HT-29 (cell line): Measurements from ENCODE around the gene ZC3HAV1. TPM values are rescaled to one million over a fixed set of nuclear protein-coding genes. Genes with fewer than 3 reads are reported as not detected.
"Not testable (repeated sequence)": the region's sequence is repeated elsewhere in the genome, so short reads cannot be mapped to it uniquely, and the experiment has no call there.

Experiments used
- DNase-seq: peaks from one replicate; pipeline ENCODE4 v3.0.0-alpha.2; 2015; ENCODE audit warnings: low spot score
- total RNA-seq: library from RNA; depleted of rRNA; stranded (reverse); fragments of >200 nt; shearing (Covaris generic); gene quantifications from 2 replicates; pipeline ENCODE4 v1.2.3, GENCODE V29; 2014

ZC3HAV1 gene
- total RNA-seq, 1 experiment from 2014 or later: 38.2 TPM

DNA sequence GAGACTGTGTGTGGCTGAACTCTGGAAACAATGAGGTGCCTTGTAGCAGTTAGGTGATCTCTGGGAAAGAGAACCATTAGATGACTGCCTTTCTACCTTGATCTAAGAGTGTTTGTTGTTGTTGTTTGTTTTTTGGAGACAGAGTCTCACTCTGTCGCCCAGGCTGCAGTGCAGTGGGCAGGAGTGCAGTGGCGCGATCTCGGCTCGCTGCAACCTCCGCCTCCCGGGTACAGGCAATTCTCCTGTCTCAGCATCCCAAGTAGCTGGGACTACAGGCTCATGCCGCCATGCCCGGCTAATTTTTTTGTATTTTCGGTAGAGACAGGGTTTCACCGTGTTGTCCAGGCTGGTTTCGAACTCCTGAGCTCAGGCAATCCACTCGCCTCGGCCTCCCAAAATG, 54.9 kb downstream of the ZC3HAV1 start:
- DNase-seq: not testable (repeated sequence)

DNA sequence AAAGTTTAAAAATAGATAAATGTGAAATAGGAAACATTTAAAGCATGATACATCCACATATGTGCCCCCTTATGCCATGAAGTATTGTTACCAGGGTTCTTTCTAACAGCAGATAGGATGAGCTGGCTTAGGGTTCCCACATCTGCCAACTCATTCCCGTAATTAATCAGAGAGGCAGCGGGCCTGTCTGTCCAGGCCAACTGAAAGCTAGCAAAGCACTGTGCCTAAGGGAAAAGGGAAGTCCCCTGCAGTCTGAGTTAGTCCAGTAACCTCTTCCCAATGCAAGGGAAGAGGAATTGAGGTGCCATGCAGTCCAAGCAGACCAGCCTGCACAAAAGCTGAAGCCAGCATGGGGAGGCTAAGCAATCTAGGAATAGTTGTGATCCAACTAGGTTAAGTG, 55.4 kb downstream of the ZC3HAV1 start:
- no peak for DNase-seq

DNA sequence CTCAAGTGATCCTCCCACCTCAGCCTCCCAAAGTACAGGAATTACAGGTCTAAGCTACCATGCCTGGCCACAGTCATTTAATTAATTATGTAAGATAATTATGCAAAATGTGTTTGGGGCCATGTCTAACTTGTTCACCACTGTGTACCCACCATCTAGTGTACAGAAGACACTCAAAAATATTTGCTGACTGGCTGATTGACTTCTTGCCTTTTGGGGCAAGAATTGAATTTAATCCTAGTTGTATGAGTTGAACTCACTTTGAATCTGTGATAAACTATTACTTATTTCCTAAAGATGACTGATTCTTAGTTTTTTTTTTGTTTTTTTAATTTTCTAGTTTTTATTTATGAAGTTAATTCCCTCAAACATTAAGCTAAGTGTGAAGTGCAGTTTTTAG, 57.9 kb downstream of the ZC3HAV1 start:
- DNase-seq: no peak

DNA sequence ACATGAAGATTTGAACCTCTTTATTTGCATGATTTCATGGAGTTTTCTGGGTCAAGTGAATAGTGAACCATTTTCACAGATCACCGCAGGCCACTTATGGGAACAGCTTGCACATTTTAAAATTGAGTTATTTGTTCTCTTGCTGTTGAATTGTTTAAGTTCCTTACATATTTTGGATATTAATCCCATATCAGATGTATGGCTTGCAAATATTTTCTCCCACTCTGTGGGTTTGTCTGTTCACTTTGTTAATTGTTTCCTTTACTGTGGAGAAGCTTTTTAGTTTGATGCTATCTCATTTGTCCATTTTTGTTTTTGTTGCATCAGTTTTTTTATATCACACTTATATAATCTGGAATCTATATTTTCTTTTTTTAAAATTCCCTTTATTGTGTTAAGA, 59.6 kb downstream of the ZC3HAV1 start:
- DNase-seq: no peak

DNA sequence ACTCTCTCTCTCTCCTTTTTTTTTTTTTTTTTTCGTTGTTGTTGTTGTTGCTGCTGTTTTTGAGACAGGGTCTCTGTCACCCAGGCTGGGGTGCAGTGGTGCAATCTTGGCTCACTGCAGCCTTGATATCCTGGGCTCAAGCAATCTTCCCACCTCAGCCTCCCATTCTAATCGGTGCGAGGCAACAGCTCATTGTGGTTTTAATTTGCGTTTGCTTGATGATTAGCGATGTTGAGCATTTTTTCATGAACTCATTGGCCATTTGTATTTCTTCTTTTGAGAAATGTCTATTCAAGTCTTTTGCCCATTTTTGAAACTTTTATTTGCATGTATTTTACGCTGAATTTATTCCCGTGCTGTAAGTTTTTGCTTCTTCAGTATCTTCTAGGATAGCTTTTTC, 60.4 kb downstream of the ZC3HAV1 start:
- DNase-seq: no peak

DNA sequence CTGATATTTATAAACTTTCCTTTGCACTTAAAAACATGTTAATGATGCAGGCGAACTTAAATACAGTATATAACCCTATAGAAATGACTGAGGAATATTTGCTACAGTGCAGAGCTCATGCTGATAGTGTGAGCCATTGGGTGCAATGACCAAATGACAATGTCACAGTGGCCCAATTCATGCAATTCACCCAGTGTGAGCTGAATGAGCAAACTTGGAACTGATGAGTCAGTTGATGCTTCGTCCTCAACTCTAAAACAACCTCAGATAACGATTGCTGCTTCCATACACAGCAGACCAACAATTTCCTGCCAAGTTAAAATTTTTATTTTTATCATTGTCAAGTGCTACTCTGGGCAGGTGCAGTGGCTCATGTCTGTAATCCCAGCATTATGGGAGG, 61.5 kb downstream of the ZC3HAV1 start:
- no peak for DNase-seq

DNA sequence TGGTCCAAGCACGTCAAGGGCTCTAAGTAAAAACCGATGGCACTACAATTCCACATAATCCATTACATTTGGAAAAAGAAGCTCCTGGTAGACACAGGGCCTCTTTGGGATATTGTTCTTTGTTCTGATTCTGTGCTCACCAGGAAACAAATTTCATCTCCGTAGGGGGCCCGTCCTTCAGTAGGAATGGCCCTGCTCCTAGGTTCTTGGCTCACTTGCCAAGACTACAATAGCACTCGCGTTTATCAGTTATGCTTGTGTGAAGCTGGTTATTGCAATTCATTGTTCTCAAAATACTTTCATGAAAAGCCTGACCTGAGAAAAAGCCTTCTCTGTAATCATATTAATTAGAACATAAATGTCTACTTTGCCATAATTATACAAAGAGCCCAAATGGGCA, 63.4 kb downstream of the ZC3HAV1 start:
- DNase-seq: no peak

DNA sequence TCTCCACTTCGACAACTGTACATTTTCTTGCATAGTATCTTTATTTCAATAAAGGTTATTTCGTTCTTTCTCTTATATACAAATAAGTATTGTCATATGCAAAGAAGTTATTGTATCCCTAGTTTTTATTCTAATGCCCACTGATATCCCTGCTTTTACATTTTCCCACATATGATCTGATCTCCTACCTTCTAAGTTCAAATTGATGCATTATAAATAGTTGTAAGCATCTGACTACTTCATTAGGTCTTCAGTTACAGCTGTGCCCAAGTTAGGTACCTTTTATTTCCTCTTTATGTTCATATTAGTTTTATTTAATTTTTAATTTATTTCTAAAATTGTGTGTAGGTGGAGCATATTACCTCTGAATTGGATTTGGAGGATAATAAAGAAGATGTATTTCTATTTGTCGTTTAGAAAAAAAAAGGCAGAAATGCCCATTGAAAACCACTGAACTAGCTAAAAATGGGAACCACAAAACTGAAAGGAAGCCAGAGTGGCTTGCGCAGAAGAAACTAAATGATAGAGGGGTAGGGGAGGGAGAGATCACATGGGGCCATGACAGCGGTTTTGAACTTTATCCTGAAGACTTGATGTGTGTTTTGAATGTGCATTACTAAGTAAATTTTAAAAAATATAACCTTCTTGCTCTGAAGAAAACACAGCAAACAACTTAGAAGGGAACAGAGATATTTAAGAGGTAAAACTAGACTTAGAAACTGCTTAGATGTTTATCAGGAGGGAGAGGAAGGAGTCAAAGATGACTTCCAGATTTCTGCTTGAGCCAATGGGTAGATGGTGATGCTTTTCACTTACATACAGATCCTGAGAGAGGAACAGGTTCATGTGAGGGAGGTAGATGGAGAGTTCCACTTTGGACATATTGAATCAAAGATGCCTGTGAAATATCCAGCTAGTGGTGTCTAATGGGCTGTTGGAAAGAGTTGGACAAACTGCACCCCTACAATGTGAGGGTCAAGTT, 64.4 kb downstream of the ZC3HAV1 start:
- no peak for DNase-seq

DNA sequence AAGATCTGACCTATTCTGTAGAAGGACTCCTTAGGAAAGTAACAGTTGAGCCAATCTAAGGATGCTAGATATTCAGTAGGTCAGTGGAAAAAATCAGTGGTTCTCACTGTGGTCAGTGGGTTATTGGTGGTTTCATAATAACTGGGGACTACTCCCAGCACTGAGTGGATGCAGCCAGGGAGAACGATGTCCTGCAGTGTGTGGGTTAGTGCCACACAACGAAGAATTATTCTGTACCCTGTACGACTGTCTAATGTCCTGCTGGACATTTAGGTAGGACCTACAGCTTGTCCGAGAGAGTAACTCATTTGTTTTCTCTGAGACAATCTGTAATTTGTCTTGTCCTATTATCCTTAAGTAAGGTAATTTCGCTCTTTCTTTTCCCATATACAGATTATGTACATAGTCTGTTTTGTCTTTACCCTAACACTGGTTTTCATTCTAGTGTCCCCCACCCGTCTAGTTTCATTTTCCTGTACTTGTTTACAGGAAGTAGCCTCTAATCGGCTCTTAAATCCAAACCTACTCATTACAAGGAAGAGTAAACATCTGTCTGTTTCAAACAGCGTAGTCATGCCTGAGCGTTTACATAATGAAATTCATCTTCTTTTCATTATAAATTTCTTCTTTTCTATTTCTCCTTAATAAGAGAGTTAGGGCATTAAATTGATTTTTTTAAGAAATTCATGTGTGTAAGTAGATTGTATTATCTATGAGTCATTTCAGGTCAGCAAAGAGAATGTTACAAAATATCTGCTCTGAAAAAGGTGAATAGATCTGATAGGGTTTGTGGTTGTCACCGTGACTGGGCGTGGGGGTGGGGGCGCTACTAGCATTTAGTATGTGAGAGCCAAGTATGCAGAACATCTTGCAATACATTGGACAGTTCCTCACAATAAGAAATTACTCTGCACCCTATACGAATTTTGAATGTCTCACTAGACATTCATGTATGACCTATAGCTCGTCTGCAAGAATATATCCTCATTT, 65.4 kb downstream of the ZC3HAV1 start:
- no peak for DNase-seq

DNA sequence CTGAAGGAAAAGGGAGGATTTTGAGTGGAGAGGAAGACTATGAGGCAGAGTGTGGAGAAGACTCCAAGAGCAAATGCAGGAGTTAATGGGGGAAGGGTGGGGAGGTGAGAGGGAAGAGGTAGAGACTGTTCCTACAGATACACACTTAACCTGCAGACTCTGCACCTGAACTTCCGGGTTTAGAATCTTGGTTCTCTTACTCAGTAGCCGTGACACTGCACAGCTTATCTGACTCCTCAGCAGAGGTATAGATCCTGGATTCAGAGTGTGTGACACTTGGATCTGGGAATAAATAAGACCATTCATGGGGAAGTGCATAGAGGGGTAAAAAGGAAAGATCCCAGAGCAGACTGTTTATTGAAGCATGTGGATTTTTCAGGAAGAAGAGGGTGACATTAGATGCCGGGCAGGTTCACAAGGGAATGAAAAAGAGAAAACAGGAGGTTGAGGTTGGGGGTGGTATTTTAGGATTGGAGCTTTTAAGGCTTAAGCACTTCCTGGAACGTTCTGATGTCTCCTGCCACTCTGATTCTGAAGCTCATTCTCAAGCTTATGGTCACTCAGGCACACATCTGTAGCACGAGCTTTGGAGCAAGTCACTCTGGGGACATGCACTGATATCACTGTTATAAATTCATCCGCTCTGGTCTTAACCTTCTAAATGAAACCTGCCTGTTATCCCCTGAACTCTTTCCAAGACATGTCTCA, 68.0 kb downstream of the ZC3HAV1 start:
- DNase-seq: peak; percentile 45

DNA sequence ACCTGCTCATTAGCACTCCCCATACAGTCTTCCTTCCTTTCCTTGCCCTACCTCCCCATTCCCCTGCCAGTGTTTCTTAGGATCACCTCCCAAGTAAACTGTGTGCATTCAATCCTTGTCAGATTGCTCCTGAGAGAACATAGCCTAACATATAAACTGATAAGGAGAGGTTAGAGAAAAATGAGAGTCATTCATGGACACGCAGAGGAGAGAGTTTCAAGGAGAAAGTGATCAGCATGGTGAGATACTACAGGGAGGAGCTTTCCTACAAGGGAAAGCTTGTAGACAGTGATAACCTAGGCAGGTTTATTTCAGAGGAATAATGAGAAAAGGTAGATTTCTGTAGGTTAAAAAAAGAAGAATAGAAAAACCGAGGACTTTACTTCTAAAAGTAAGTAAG, 70.8 kb downstream of the ZC3HAV1 start:
- no peak for DNase-seq

DNA sequence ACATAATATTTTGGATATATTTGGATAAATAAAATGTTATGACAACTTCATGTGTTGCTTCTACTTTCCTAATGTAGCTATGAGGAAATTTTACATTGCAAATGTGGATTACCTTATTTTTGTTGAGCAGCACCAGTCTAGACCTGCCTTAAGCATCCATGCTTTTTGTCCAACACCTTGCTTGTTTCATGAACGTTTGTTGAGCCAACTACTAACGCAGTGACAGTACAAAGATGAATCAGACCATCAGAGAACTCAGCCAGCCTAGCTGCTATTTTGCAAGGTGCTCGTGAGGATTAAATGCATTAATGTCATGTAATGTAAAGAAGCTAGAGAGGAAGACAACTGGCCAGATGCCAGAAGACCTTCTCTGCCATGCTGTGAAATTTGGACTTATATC, 72.6 kb downstream of the ZC3HAV1 start:
- DNase-seq: no peak

DNA sequence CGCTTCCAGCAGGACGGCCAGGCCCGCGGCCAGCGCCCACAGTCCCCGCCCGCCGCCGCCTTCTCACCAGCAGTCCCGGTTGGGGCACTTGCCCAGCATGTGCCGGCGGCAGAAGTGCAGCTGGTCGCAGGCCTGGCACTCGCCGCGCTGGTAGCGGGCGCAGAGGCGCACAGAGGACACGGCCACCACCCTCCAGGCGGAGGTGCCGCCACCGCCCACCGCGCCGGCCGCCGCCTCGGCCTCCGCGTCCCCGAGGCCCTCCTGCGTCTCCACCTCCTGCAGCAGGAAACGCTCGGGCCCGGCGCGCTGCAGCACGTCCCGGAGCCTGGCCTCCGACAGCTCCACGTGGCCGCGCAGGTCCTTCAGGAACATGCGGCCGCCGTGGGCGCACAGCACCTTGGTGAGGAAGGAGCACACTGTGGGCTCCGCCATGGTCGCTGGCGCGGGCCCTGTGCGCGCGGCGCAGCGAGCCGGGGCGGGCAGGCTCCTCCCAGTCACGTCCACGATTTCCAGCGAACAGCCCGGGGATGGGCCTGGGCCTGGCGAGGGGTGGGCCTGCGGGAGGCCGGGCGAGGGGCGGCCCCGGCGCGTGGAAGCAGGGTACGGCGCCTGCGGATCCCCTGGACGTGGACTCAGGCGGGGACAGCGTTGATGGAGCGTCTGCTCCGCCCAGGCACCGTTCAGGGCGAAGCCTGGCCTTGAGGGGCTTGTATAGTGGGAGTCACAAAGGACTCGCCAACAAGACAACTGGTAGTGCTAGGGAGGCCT, 73.8 kb downstream of the ZC3HAV1 start, which contains the start of gene ZC3HAV1L:
Gene ZC3HAV1L (minus strand): TSS at position 457 of the 768 bp plus-strand sequence. CDS start 25 bp downstream, at position 432.
- peak; percentile 60 for DNase-seq

DNA sequence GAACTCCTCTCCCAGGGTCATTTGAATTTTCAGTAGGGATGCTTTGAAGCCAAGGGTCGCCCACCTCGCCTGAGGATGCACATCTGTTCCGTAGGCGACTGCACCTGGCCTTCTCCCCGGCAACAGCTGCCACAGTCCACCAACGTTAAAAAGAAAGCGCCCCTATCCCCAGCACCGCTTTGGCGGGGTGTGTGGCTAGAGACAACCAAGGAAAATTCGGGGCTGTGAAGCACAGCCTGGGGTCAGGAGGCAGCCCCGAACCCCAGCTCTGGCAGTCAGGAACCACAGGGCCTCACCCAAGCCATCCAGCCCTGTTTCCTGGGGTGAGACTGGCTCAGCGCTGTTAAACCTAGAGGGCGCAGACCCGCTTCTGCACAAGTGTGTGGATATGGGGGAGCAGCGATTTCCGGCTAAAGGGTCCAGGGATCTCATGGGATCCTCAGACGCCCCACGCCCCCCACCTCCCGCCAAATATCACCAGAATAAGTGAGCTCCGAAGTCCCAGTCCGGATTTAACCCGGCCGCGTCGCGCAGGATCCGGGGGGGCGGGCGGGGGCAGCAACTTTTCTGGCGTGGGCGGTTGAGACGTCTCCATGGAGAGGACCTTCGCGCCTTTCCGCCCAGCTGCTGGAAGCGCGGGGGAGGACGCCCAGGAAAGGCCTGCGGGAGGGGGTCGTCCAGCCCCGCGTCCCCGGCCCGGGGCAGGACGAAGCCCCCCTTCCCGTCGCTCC, 74.5 kb downstream of the ZC3HAV1 start:
- peak; percentile 69 for DNase-seq

DNA sequence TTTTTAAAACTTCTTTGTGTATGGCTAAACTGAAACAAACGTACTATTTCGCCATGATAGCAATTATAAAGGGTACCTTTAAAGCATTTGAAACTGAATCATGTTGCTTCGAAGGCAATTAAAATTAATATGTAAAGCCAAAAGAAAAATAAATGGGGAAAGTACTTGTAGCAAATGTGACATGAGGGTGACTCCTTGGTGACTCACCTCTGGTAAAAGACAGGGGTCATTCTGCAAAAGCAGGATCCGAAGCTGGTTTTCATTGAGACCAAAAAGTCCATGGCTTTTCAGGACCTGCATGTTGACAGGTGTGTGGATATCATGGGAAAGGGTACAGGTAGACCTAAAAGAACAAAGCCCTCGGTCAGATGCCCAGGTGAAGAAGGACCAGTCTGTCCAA, 75.2 kb downstream of the ZC3HAV1 start:
- no peak for DNase-seq

DNA sequence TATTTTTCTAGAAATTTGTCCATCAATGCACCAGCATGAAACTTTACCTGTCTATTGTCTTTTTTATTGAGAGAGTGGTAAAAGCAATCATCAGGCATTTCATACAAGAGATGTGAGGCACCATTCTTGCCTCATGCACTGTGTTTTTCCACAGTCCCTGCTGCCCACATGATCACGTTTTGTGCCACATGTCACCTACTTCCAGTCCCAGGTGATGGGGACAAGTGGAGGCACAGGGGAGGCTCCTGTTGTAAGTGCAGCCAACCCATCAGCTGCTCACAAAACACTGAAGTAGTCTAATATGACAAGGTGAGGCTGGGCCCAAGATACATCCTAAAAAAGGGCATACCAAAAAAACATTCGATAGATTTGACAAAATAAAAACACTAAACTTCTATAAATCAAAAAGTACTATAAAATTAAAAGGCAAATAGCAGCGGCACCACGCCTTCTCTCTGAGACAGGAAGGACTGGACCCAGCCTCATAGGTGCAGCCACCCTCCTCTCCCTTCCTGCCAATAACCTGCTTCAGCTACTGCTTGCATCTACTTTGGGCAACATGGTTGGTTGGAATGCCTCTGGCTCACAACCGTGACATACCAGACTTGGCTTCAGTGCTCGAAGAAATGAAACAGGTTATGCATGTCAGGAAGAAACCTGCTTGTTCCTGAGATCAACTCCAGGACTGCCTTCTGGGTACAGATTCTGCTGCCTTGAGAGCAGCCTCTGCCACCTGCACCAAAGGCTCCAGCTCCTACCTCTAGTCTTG, 76.0 kb downstream of the ZC3HAV1 start:
- DNase-seq: no peak

DNA sequence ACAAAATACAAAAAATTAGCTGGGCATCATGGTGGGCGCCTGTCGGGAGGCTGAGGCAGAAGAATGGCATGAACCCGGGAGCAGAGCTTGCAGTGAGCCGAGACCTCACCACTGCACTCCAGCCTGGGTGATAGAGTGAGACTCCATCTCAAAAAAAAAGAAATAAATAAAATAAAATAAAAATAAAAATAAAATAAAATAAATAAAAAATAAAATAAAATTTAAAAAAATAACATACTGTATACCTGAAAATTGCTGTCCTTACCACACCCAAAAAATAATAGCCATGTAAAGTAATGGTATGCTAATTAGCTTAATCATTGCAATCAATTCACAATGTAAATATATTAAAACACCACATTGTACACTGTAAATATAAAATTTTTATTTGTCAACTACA, 77.0 kb downstream of the ZC3HAV1 start:
- no peak for DNase-seq

DNA sequence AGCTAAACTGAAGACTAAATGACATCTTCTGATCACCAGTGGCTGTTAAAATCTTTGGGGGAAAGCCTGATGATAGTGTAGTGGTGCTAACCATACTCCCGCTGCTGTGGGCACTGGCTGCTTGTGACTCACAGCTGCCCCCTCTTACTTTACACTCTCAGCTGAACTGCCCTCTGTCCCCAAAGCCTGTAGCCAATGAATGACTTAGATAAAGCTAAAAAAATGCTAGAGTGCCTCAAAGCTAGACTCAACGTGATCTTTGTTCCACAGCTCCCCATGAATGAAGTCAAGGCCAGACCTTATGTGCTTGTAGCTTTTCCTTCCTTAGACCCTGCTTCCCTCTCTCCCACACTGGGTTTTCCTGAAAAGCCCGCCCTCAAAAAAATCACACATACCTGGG, 80.2 kb downstream of the ZC3HAV1 start:
- no peak for DNase-seq

DNA sequence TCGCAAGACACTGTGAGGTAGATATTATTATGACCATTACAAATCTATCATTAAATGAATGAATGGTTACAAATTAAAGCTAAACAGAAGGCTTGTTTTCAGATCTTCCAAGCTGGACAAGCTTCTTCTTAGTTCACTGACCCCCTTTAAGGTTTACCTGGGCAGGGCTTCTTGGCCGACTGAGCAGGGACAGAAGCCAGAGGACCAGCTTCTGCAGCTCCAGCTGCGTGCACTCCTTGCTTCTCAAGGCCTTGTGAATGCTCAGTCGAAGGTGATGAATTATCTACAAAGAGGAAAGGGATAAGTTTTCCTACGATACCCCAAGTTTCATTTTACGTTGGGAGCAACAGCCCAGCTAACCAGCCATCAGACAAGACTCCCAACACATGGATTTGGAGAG, 83.0 kb downstream of the ZC3HAV1 start:
- DNase-seq: no peak
